A549 (cell line): ENCODE data around the gene SYT3. TPM values are rescaled to one million over a fixed set of nuclear protein-coding genes. Genes with fewer than 3 reads are reported as not detected.
"Not testable (repeated sequence)": the region's sequence is repeated elsewhere in the genome, so short reads cannot be mapped to it uniquely, and the experiment has no call there.

Experiments used
- ATAC-seq, 2 experiments: fragments of 200-7000 bp in 1 of 2; fragments of >200 bp in 1 of 2; cut with Nextera tagmentation in 1 of 2; cut with Tn5 transposase in 1 of 2; 3 replicates each; pipeline versions ENCODE4 v1.8.0 to v1.9.1; 2018 to 2020; ENCODE audit warnings: mild to moderate bottlenecking in 1 of 2, moderate library complexity in 1 of 2
- CTCF ChIA-PET: fragments of 300-600 bp; sonication (Branson Sonifier 250); formaldehyde crosslinking; extraction: SDS; loops from one replicate; lab custom pipeline; 2021; ENCODE audit warnings: antibody characterized with exemption, inconsistent platforms; lab: Yijun Ruan, JAX
- POLR2A ChIA-PET: fragments of 350-600 bp; formaldehyde crosslinking; extraction: SDS; loops from one replicate; lab custom pipeline; 2021; ENCODE audit warnings: antibody characterized with exemption, inconsistent platforms; lab: Yijun Ruan, JAX
- DNase-seq, 2 experiments: peaks; one replicate each; pipeline versions ENCODE4 v3.0.0 to v3.0.0-alpha.2; 2011 to 2016; ENCODE audit warnings: low read depth in 1 of 2, low spot score in 1 of 2
- FAIRE-seq: peaks from 2 replicates; lab custom pipeline; 2011; peaks lifted over from hg19 to GRCh38; lab: Jason Lieb, UNC
- H3K27ac ChIP-seq, 2 experiments: fragments of >200 bp; sonication (Bioruptor Twin); formaldehyde crosslinking; 3 replicates each; pipeline ENCODE4 v1.5.1; 2016 to 2017
- H3K4me1 ChIP-seq: fragments of >200 bp; sonication (Bioruptor Twin); formaldehyde crosslinking; 3 replicates; pipeline ENCODE4 v1.6.1; 2016
- H3K4me2 ChIP-seq: fragments of >200 bp; sonication (Bioruptor Twin); formaldehyde crosslinking; 3 replicates; pipeline ENCODE4 v1.6.1; 2016
- H3K4me3 ChIP-seq: fragments of >200 bp; sonication (Bioruptor Twin); formaldehyde crosslinking; 3 replicates; pipeline ENCODE4 v1.5.1; 2016
- H3K9me3 ChIP-seq: fragments of >200 bp; sonication (Bioruptor Twin); formaldehyde crosslinking; 3 replicates; pipeline ENCODE4 v1.6.1; 2016
- CBX2 ChIP-seq: fragments of 200-600 bp; sonication (generic); IDR thresholded peaks from 2 replicates; pipeline ENCODE4 v1.6.1; 2016; ENCODE audit warnings: low read depth, mild to moderate bottlenecking, borderline replicate concordance
- CBX8 ChIP-seq: fragments of 200-600 bp; sonication (generic); IDR thresholded peaks from 2 replicates; pipeline ENCODE4 v1.6.1; 2016
- FOXS1 ChIP-seq: fragments of 250-450 bp; sonication (Bioruptor Pico); IDR thresholded peaks from 2 replicates; pipeline ENCODE4 v1.5.0; 2020; ENCODE audit warnings: mild to moderate bottlenecking, moderate library complexity
- GATA3 ChIP-seq: IDR thresholded peaks from 2 replicates; pipeline ENCODE4 v1.6.1; 2012; ENCODE audit warnings: borderline replicate concordance
- HDAC2 ChIP-seq: fragments of 200-600 bp; sonication (generic); IDR thresholded peaks from 2 replicates; pipeline ENCODE4 v1.6.1; 2016
- KDM5A ChIP-seq: fragments of 200-600 bp; sonication (generic); IDR thresholded peaks from 2 replicates; pipeline ENCODE4 v1.6.1; 2016; ENCODE audit warnings: antibody characterized with exemption, mild to moderate bottlenecking
- NPAS2 ChIP-seq: fragments of 250-450 bp; sonication (Bioruptor Pico); IDR thresholded peaks from 2 replicates; pipeline ENCODE4 v1.8.0; 2022; ENCODE audit warnings: mild to moderate bottlenecking, moderate library complexity, borderline replicate concordance
- SREBF2 ChIP-seq: fragments of 450-650 bp; IDR thresholded peaks from 2 replicates; pipeline ENCODE4 v1.6.1; 2014; ENCODE audit warnings: mild to moderate bottlenecking, moderate library complexity
- WGBS: methylation state at CpG from one replicate; pipeline ENCODE4 v1.1.6; 2017; ENCODE audit errors: missing lambda C conversion rate; 5-methylcytosine and 5-hydroxymethylcytosine counted together
- polyA plus RNA-seq, 4 experiments: library from polyadenylated mRNA; depleted of rRNA in 3 of 4; stranded (reverse); fragments of >200 nt; fragmentation: RNase III in 1 of 4; extraction: RNeasy Plus Mini Kit Qiagen cat#74134 plus additional on column Dnase treatment in 1 of 4; gene quantifications; 2 replicates in 3 of 4; 3 replicates in 1 of 4; pipeline ENCODE4 v1.2.3, GENCODE V29; 2011 to 2017
- TF ChIP-seq, protein P1 (sequence below): fragments of 450-650 bp; IDR thresholded peaks from 2 replicates; pipeline ENCODE4 v1.6.1; 2014; ENCODE audit warnings: antibody characterized with exemption
- TF ChIP-seq, protein P2 (sequence below): fragments of >200 bp; sonication (Bioruptor Twin); formaldehyde crosslinking; IDR thresholded peaks from 2 replicates; pipeline ENCODE4 v1.6.1; 2016
- TF ChIP-seq, protein P3 (sequence below): fragments of 150-350 bp; IDR thresholded peaks from 2 replicates; pipeline ENCODE4 v1.6.1; 2014; ENCODE audit warnings: low read depth, mild to moderate bottlenecking, low read length
- TF ChIP-seq, protein P4 (sequence below): IDR thresholded peaks from 2 replicates; pipeline ENCODE4 v1.6.1; 2012; ENCODE audit warnings: low read depth, borderline replicate concordance
- TF ChIP-seq, protein P5 (sequence below): fragments of 200-600 bp; sonication (generic); IDR thresholded peaks from 2 replicates; pipeline ENCODE4 v1.6.1; 2016; ENCODE audit warnings: antibody characterized with exemption, mild to moderate bottlenecking, moderate library complexity
- TF ChIP-seq, protein P6 (sequence below): fragments of 250-450 bp; sonication (Bioruptor Pico); IDR thresholded peaks from 2 replicates; pipeline ENCODE4 v1.5.0; 2020; ENCODE audit warnings: low read depth, mild to moderate bottlenecking, moderate library complexity

SYT3 gene
- polyA plus RNA-seq, 2 of the 4 experiments (the other 2 are of a cell fraction): 0.25 to 1.1 TPM

DNA sequence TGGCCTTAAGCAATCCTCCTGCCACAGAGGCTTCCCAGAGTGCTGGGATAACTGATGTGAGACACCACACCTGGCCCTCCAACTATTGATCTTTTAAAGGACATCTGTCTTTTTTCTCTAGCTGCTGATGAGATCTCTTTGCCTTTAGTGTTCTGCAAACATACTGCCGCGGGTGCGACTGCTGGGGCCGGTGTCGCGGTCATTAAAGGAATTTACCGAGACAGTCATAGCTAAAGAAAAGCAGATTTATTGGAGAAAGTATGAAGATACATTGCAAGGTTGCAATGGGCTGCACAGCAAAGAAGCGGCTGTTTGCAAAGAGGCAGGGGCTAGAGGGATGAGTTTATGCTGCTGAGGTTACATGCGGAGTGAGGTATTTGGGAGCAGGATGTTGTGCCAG lies 40.3 kb downstream of the SYT3 start (continued):
- TF ChIP-seq, protein P1, sequence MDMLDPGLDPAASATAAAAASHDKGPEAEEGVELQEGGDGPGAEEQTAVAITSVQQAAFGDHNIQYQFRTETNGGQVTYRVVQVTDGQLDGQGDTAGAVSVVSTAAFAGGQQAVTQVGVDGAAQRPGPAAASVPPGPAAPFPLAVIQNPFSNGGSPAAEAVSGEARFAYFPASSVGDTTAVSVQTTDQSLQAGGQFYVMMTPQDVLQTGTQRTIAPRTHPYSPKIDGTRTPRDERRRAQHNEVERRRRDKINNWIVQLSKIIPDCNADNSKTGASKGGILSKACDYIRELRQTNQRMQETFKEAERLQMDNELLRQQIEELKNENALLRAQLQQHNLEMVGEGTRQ: no peak
- no peak for TF ChIP-seq HDAC2
- no peak for TF ChIP-seq KDM5A
- TF ChIP-seq, protein P2, sequence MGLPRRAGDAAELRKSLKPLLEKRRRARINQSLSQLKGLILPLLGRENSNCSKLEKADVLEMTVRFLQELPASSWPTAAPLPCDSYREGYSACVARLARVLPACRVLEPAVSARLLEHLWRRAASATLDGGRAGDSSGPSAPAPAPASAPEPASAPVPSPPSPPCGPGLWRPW: no peak
- TF ChIP-seq, all 56 proteins: peak for 0

DNA sequence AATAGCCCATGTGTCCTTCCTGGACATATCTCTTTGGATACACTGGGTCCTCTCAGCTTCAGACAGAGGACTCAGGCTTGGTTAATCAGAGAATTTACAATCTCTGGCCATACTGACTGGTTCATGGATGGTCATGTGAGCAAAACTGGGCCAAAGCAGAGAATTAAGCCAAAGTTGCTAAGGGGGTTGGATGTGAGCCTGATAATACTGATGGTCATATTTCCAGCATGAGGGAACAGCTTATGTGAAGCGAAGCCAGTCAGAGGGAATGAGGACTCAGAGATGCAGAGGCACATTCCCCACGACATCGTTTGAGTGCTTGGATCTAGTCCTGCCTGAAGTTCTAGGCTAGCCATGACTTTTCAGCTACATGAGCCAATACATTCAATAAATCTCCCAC lies 49.5 kb downstream of the SYT3 start:
- 27% methylated on average over 3 of the region's 3 CpGs for WGBS
- DNase-seq: no peak
- no peak for FAIRE-seq
- Histone ChIP-seq H3K4me2 (no peak overlapping the region), H3K4me3 (no peak overlapping the region), H3K9me3 (no peaks in the 10 kb centered on the region), H3K4me1 (no peaks in the 10 kb centered on the region), H3K27ac (no peak overlapping the region)
- ChIA-PET POLR2A (no interaction called here), CTCF (interaction anchor here (0.7 to 3.3 kb wide), 6 partner anchors 18 to 193 kb away, joined by 4 to 16 read pairs (median 12); no protein-coding TSS in a partner anchor)
- TF ChIP-seq FOXS1 (CRISPR knock-in tag) (no peak), SREBF2 (no peak), GATA3 (no peak), NPAS2 (CRISPR knock-in tag) (no peak), CBX2 (no peak), CBX8 (no peak)
- TF ChIP-seq, protein P3, sequence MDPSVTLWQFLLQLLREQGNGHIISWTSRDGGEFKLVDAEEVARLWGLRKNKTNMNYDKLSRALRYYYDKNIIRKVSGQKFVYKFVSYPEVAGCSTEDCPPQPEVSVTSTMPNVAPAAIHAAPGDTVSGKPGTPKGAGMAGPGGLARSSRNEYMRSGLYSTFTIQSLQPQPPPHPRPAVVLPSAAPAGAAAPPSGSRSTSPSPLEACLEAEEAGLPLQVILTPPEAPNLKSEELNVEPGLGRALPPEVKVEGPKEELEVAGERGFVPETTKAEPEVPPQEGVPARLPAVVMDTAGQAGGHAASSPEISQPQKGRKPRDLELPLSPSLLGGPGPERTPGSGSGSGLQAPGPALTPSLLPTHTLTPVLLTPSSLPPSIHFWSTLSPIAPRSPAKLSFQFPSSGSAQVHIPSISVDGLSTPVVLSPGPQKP: no peak
- TF ChIP-seq, protein P4, sequence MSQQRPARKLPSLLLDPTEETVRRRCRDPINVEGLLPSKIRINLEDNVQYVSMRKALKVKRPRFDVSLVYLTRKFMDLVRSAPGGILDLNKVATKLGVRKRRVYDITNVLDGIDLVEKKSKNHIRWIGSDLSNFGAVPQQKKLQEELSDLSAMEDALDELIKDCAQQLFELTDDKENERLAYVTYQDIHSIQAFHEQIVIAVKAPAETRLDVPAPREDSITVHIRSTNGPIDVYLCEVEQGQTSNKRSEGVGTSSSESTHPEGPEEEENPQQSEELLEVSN: no peak
- TF ChIP-seq, protein P5, sequence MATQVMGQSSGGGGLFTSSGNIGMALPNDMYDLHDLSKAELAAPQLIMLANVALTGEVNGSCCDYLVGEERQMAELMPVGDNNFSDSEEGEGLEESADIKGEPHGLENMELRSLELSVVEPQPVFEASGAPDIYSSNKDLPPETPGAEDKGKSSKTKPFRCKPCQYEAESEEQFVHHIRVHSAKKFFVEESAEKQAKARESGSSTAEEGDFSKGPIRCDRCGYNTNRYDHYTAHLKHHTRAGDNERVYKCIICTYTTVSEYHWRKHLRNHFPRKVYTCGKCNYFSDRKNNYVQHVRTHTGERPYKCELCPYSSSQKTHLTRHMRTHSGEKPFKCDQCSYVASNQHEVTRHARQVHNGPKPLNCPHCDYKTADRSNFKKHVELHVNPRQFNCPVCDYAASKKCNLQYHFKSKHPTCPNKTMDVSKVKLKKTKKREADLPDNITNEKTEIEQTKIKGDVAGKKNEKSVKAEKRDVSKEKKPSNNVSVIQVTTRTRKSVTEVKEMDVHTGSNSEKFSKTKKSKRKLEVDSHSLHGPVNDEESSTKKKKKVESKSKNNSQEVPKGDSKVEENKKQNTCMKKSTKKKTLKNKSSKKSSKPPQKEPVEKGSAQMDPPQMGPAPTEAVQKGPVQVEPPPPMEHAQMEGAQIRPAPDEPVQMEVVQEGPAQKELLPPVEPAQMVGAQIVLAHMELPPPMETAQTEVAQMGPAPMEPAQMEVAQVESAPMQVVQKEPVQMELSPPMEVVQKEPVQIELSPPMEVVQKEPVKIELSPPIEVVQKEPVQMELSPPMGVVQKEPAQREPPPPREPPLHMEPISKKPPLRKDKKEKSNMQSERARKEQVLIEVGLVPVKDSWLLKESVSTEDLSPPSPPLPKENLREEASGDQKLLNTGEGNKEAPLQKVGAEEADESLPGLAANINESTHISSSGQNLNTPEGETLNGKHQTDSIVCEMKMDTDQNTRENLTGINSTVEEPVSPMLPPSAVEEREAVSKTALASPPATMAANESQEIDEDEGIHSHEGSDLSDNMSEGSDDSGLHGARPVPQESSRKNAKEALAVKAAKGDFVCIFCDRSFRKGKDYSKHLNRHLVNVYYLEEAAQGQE: no peak
- TF ChIP-seq, protein P6, sequence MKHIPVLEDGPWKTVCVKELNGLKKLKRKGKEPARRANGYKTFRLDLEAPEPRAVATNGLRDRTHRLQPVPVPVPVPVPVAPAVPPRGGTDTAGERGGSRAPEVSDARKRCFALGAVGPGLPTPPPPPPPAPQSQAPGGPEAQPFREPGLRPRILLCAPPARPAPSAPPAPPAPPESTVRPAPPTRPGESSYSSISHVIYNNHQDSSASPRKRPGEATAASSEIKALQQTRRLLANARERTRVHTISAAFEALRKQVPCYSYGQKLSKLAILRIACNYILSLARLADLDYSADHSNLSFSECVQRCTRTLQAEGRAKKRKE: no peak
- no peak for ATAC-seq

DNA sequence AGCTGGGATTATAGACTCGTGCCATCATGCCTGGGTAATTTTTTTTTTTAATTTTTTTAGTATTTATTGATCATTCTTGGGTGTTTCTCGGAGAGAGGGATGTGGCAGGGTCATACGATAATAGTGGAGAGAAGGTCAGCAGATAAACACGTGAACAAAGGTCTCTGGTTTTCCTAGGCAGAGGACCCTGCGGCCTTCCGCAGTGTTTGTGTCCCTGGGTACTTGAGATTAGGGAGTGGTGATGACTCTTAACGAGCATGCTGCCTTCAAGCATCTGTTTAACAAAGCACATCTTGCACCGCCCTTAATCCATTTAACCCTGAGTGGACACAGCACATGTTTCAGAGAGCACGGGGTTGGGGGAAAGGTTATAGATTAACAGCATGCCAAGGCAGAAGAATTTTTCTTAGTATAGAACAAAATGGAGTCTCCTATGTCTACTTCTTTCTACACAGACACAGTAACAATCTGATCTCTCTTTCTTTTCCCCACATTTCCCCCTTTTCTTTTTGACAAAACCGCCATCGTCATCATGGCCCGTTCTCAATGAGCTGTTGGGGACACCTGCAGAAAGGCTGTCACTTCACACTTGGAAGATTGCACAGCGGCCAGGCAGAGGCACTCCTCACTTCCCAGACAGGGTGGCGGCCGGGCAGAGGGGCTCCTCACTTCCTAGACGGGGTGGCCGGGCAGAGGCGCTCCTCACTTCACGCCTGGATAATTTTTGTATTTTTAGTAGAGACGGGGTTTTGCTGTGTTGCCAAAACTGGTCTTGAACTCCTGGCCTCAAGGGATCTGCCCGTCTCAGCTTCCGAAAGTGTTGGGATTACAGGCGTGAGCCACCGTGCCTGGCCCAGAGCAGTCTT lies 57.7 kb downstream of the SYT3 start:
- POLR2A ChIA-PET, H3K9me3 ChIP-seq, ATAC-seq, H3K4me3 ChIP-seq, H3K4me1 ChIP-seq, H3K27ac ChIP-seq, H3K4me2 ChIP-seq, DNase-seq, FAIRE-seq: not testable (repeated sequence)
- CTCF ChIA-PET: interaction anchor here (0.6 to 6.9 kb wide), 9 partner anchors 11 to 88 kb away, joined by 3 to 58 read pairs (median 3); no protein-coding TSS in a partner anchor
- 65% methylated on average over 24 of the region's 24 CpGs for WGBS
